ENCODE results near the gene SCN10A. TPM values are rescaled to one million over a fixed set of nuclear protein-coding genes. Genes with fewer than 3 reads are reported as not detected.

The SCN10A gene
- total RNA-seq, 1 experiment from 2014 or later = not detected

Other genes with a start within 250 kb of the SCN10A start
- 10.0 to 13.6 TPM (median 11.8 TPM) in 3 replicates for gene SCN5A, start 166.5 kb downstream of the SCN10A start, total RNA-seq (2021)
- 0.13 to 0.27 TPM (median 0.25 TPM) in 3 replicates for gene SCN11A, start 235.7 kb upstream of the SCN10A start, total RNA-seq (2021)
- 35.5 to 40.9 TPM (median 40.9 TPM) in 3 replicates for gene WDR48, start 235.8 kb upstream of the SCN10A start, total RNA-seq (2021)